Fibroblast of villous mesenchyme (primary cell): ENCODE measurements around the gene SHFL. TPM values are rescaled to one million over a fixed set of nuclear protein-coding genes. Genes with fewer than 3 reads are reported as not detected.

Source experiments
- DNase-seq: peaks from one replicate; pipeline ENCODE4 v3.0.0-alpha.2; 2010; ENCODE audit warnings: low read depth
- H3K4me3 ChIP-seq: 2 replicates; pipeline ENCODE4 v1.5.1; 2011; ENCODE audit warnings: low read depth, mild to moderate bottlenecking, low read length
- CTCF ChIP-seq: IDR thresholded peaks from 2 replicates; pipeline ENCODE4 v1.5.1; 2012; ENCODE audit warnings: low read depth, mild to moderate bottlenecking, low read length; ENCODE audit not compliant: insufficient read depth
- total RNA-seq: library from RNA; depleted of rRNA; stranded (reverse); fragments of >200 nt; gene quantifications from 2 replicates; pipeline ENCODE4 v1.2.3, GENCODE V29; 2012

Gene SHFL
- total RNA-seq, 1 donor: 25.9 TPM

GRCh38 chr19:10133596-10133995, 47.5 kb downstream of the SHFL start:
- DNase-seq: no peak
- no peak for TF ChIP-seq CTCF
- H3K4me3 ChIP-seq: no peak overlapping the region

DNA sequence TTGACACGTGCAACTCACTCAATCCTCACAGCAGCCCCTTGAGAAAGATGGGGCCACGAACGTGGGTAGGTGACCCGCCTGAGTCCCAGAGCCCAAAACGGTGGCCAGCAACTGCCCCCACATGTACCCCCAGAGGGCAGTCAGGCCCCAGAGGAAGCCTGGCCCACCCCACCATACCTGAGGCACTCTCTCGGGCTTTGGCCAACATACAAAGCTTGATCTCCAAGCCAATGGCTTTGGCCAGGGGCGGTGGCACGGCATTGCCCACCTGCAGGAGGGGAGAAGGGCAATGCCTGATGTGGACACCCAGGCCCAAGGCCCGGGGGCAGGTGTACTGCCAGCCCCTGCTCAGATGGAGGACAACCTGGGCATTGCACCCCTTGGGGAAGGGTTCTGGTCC, 47.9 kb downstream of the SHFL start:
- DNase-seq: no peak
- H3K4me3 ChIP-seq: no peak overlapping the region
- TF ChIP-seq CTCF: no peak

GRCh38 chr19:10135551-10136334, 49.6 kb downstream of the SHFL start:
- DNase-seq: no peak
- TF ChIP-seq CTCF: no peak
- H3K4me3 ChIP-seq: no peak overlapping the region

- DNase-seq: no peak
- TF ChIP-seq CTCF: no peak
- no peak overlapping the region for H3K4me3 ChIP-seq
Observed at GRCh38 chr19:10136936-10137335, 50.8 kb downstream of the SHFL start.

GRCh38 chr19:10137751-10138682, 51.9 kb downstream of the SHFL start:
- no peak overlapping the region for H3K4me3 ChIP-seq
- no peak for TF ChIP-seq CTCF
- DNase-seq: no peak

- TF ChIP-seq CTCF: no peak
- no peak for DNase-seq
- no peak overlapping the region for H3K4me3 ChIP-seq
Observed at GRCh38 chr19:10138879-10139795, 53.0 kb downstream of the SHFL start.
